Fibroblast of lung (primary cell): ENCODE results near the gene DGKG.

Source experiments
- EZH2 ChIP-seq: IDR thresholded peaks from 2 replicates; pipeline ENCODE4 v1.5.1; 2012; ENCODE audit warnings: low read length, control low read depth, mild to moderate bottlenecking; ENCODE audit errors: missing control alignments
- TF ChIP-seq, protein P1 (sequence below), 2 donors: IDR thresholded peaks in 1 of 2; conservative IDR thresholded peaks in 1 of 2; 1 replicate in 1 of 2; 2 replicates in 1 of 2; pipeline ENCODE4 v1.5.1; 2011 to 2012; ENCODE audit warnings: low read length in 2 of 2, control low read depth in 1 of 2, inconsistent platforms in 1 of 2, low read depth in 1 of 2, mild to moderate bottlenecking in 1 of 2

DNA sequence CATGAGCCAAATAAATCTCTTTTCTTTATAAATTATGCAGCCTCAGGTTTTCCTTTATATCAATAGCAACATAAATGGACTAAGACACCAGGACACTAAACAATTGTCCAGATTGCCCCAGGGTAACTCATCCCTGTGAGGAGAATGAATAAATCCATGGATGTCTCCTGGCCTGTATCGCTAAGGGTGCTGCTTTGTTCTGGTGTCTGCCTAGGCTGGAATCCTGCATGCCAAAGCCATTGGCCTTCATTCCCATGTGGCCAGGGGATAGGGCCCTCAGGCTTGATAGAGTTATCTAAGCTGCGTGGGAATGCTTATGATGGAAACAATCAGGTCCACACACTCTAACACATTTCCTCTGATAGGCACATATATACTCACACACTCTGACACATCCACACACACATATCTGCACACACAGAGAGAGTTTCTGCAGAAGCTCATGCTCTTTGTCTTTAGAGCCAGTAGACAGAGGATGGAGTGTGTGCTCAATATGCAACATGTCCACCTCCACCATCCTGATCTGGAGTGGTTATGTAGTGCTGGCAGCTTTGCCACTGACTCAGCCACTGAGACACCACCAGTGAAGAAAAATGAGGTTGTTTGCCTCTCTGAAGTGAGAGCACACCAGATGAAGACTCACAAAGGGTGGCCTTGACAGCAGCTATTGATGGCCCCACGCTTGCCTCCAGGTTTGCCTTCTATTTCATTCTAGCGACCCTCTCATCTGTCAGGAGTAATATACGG, 24.0 kb upstream of the DGKG start:
- TF ChIP-seq, protein P1, sequence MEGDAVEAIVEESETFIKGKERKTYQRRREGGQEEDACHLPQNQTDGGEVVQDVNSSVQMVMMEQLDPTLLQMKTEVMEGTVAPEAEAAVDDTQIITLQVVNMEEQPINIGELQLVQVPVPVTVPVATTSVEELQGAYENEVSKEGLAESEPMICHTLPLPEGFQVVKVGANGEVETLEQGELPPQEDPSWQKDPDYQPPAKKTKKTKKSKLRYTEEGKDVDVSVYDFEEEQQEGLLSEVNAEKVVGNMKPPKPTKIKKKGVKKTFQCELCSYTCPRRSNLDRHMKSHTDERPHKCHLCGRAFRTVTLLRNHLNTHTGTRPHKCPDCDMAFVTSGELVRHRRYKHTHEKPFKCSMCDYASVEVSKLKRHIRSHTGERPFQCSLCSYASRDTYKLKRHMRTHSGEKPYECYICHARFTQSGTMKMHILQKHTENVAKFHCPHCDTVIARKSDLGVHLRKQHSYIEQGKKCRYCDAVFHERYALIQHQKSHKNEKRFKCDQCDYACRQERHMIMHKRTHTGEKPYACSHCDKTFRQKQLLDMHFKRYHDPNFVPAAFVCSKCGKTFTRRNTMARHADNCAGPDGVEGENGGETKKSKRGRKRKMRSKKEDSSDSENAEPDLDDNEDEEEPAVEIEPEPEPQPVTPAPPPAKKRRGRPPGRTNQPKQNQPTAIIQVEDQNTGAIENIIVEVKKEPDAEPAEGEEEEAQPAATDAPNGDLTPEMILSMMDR (conservative IDR thresholded peaks at IDR 0.05 in 1 of 2, IDR thresholded peaks at IDR 0.05 in 1 of 2; ENCODE audit: low read depth in 1 of 2, low read length in 2 of 2) = no peak
- TF ChIP-seq EZH2 = no peak
